Upper lobe of right lung (tissue), 1 donor: ENCODE measurements around the gene WIPF1. TPM values are rescaled to one million over a fixed set of nuclear protein-coding genes. Genes with fewer than 3 reads are reported as not detected.

Experiments used
- ATAC-seq: fragments of 200-7000 bp; cut with Tn5 transposase; one replicate; pipeline ENCODE4 v1.9.1; 2020; ENCODE audit warnings: mild to moderate bottlenecking, moderate library complexity
- DNase-seq: peaks from one replicate; pipeline ENCODE4 v3.0.0-alpha.2; 2020
- H3K27ac ChIP-seq: fragments of 200-600 bp; one replicate; pipeline ENCODE4 v1.8.0; 2022
- H3K27me3 ChIP-seq: fragments of 200-600 bp; one replicate; pipeline ENCODE4 v1.8.0; 2022; ENCODE audit warnings: mild to moderate bottlenecking
- H3K36me3 ChIP-seq: fragments of 200-600 bp; one replicate; pipeline ENCODE4 v1.8.0; 2022
- H3K4me1 ChIP-seq: fragments of 200-600 bp; one replicate; pipeline ENCODE4 v1.8.0; 2022
- H3K4me3 ChIP-seq: fragments of 200-600 bp; one replicate; pipeline ENCODE4 v1.8.0; 2022; ENCODE audit warnings: mild to moderate bottlenecking
- H3K9me3 ChIP-seq: fragments of 200-600 bp; one replicate; pipeline ENCODE4 v1.8.0; 2022
- CTCF ChIP-seq: fragments of 200-600 bp; IDR thresholded peaks from one replicate; pipeline ENCODE4 v1.8.0; 2022; ENCODE audit warnings: antibody characterized with exemption
- intact Hi-C: fragments of 100-400 bp; cut with DNase I; formaldehyde crosslinking; loops from one replicate; pipeline ENCODE4 v1.11.0; 2022
- total RNA-seq: library from RNA; stranded (reverse); fragmentation: NEBNext Ultra II Directional; extraction: Animal tissue kit (Norgen Biotek cat#: 25700); gene quantifications from one replicate; pipeline ENCODE4 v1.2.1, GENCODE V29; 2021
- donor health status: DM: no; HTN: yes; CAD: no; lungs with severe emphysema.

WIPF1 gene
- total RNA-seq, 1 donor from 2014 or later, result 71.5 TPM

DNA sequence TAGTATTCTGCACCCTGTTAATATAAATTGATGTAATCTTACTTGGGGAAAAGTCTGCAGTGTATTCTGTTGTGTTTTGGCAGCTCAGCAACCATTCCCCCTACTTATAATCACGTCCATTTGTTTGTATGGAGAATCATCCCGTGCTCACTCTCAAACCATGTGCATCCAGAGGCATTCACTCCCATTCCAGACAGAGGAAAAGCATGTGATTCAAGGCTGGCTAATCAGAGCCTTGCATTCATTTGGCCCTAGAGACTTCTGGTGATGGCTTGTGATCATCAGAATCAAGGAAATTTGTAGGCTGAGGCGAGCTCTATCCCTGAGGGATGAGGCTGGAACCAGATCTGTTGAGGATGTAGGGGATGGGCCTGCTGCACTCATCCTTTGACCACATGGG lies 5.1 kb upstream of the WIPF1 start:
- TF ChIP-seq CTCF, result no peak
- Histone ChIP-seq H3K36me3 (no peaks in the 10 kb centered on the region), H3K9me3 (no peaks in the 10 kb centered on the region), H3K27me3 (no peaks in the 10 kb centered on the region), H3K4me3 (no peak overlapping the region), H3K27ac (no peak overlapping the region), H3K4me1 (peaks cover 22% of the 10 kb centered on the region)
- intact Hi-C loops, result no loop called here
- DNase-seq (no peak), ATAC-seq (no peak)

DNA sequence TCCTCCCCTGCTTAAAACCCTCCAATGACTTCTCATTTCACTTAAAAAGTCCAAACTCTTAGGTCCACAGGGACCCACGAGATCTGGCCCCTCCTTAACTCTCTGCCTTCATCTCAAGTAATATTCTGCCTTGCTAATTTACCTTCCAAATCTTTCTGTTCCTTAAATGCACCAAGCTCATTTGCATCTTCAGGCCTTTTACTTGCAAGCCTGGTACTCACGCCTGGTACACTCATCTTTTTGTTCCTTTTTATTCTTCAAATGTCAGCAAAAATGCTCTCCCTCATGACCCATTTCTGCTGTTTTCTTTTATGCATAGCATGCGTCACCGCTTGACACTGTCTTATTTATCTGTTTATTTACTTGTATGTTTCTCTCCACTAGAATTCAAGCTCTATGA lies 2.7 kb upstream of the WIPF1 start:
- no peak for DNase-seq
- peak; percentile 48 for ATAC-seq
- H3K4me1 ChIP-seq, result peaks cover 18% of the 10 kb centered on the region
- no peaks in the 10 kb centered on the region for H3K9me3 ChIP-seq
- intact Hi-C loops, result no loop called here
- H3K4me3 ChIP-seq, result no peak overlapping the region
- no peak for TF ChIP-seq CTCF
- no peaks in the 10 kb centered on the region for H3K36me3 ChIP-seq
- H3K27me3 ChIP-seq, result no peaks in the 10 kb centered on the region
- peak overlapping the region; percentile 48 for H3K27ac ChIP-seq

- no peak for TF ChIP-seq CTCF
- no peaks in the 10 kb centered on the region for H3K9me3 ChIP-seq
- intact Hi-C loops, result no loop called here
- no peak overlapping the region for H3K4me3 ChIP-seq
- H3K27ac ChIP-seq, result peak overlapping the region; percentile 48
- ATAC-seq (no peak), DNase-seq (no peak)
- no peaks in the 10 kb centered on the region for H3K36me3 ChIP-seq
- peaks cover 18% of the 10 kb centered on the region for H3K4me1 ChIP-seq
- H3K27me3 ChIP-seq, result no peaks in the 10 kb centered on the region
Observed at GRCh38 chr2:174599310-174599921, 1.8 kb upstream of the WIPF1 start.

- TF ChIP-seq CTCF, result no peak
- no peak for DNase-seq
- no peaks in the 10 kb centered on the region for H3K9me3 ChIP-seq
- ATAC-seq, result no peak
- no peaks in the 10 kb centered on the region for H3K36me3 ChIP-seq
- peak overlapping the region; percentile 41 for H3K4me3 ChIP-seq
- peak overlapping the region; percentile 85 for H3K27ac ChIP-seq
- H3K27me3 ChIP-seq, result no peaks in the 10 kb centered on the region
- peaks cover 23% of the 10 kb centered on the region for H3K4me1 ChIP-seq
- intact Hi-C loops, result no loop called here
Observed at GRCh38 chr2:174597009-174597344, 627 bp downstream of the WIPF1 start.

- Histone ChIP-seq H3K9me3 (no peaks in the 10 kb centered on the region), H3K4me1 (peaks cover 26% of the 10 kb centered on the region), H3K36me3 (no peaks in the 10 kb centered on the region), H3K4me3 (peak overlapping the region; percentile 41), H3K27ac (peak overlapping the region; percentile 85), H3K27me3 (no peaks in the 10 kb centered on the region)
- no peak for DNase-seq
- TF ChIP-seq CTCF, result no peak
- intact Hi-C loops, result no loop called here
- ATAC-seq, result no peak
Observed at GRCh38 chr2:174595891-174596397, 1.7 kb downstream of the WIPF1 start.
